ENCODE measurements around the gene NDUFAF2. TPM values are rescaled to one million over a fixed set of nuclear protein-coding genes. Genes with fewer than 3 reads are reported as not detected.

NDUFAF2 gene, protein sequence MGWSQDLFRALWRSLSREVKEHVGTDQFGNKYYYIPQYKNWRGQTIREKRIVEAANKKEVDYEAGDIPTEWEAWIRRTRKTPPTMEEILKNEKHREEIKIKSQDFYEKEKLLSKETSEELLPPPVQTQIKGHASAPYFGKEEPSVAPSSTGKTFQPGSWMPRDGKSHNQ
- total RNA-seq, result 42.6 TPM
- long read RNA-seq, transcript NDUFAF2-201 (4 exons, 719 nt), result major isoform, 10 of 14 reads
- long read RNA-seq, partial matches to known transcripts, result 1 of 14 reads
- long read RNA-seq, other reads (novel, unspliced or antisense), result 2 of 14 reads

DNA sequence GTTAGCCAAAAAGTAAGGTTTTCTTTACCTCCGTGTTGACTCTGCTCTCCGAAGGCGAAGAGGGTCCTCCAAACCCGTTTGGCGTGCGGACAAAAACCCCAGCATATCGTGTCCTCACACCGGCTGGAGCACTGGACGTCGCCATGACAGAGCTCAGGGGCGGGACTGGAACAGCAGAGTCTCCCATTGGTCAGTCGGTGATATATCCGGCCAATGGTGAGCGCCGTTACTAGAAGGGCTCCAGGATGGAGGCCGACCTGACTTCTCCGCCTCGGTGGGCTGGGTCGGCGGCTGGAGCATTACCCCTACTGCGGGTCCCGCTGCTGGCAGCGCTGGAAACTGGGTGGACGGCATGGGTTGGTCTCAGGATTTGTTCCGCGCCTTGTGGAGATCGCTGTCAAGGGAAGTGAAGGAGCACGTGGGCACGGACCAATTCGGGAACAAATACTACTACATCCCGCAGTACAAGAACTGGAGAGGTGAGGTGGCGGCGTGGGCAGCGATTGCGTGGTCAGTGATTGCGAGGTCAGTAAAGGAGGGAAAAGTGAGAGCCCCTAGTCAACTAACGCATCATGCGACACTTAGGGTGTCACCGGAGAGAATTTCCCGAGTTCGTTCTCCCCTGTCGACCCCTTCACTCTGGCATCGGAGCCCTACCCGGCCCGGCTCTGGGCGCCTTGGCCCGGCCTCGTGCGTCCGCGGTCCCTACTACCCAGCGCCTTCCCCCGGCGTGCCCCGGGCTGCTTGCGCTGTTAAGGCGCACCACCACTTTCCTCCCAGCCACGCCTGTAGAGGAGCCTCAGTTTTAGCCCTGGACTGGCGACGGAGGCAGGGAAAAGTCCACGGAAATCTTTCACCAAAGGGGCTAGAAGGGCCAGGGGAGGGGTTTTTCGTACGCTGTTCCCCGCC is at the start of gene NDUFAF2, which contains the start of gene ERCC8:
Gene NDUFAF2 (plus strand): TSS at position 302 of the 909 bp plus-strand sequence. CDS start 51 bp downstream, at position 353.
Gene ERCC8 (minus strand): TSS at position 167 of the 909 bp plus-strand sequence. CDS start 62 bp downstream, at position 105.
- intact Hi-C loops (cut with DNase I), result loop anchor here (10.0 kb wide), 3 partner anchors 220 to 690 kb away; partner anchors contain the start of genes SMIM15 and ZSWIM6
- peak; percentile 99 for ATAC-seq
- DNase-seq (ENCODE audit: missing footprints), result peak; percentile 93

DNA sequence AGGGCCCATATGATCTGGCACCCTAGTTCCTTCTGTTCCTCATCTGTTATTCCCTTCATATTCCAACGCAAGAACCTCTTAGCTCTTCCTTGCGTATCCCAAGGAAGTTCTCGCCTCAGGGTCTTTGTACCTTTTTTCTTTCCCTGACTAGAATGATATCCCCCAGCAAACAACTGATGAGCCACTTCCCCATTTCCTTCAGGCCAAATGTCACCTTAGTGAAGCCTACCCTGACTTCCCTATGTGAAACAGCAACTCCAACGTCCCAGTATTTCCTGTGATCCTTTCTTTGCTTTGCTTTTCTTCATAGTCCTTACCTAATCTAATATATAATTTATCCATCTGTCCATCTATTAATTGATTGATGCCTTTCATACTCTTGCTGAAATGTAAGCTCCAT is 48.0 kb upstream of the NDUFAF2 start:
- intact Hi-C loops (cut with DNase I), result no loop called here
- ATAC-seq, result no peak

DNA sequence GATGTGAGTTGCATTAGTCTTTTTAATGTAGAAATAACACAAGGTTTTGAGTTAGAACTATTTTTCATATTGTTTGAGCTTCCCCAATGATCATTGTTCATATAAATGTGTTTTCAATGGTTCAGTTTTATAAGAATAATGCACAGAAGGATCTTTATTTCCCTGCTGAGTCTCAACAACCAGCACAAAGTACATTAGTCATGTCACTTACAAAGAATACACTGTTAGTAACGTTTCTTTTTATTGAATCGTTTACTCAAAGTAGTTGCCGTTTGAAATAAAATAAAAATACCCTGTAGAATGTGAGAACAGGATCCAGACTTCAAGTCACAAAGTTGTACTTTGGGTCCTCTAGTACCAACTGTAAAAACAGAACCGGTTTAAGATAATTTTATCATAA is 41.6 kb upstream of the NDUFAF2 start:
- intact Hi-C loops (cut with DNase I), result no loop called here

More for the DNA sequence above, 48.0 kb upstream of the NDUFAF2 start:
- no peak for DNase-seq (ENCODE audit: missing footprints)

DNA sequence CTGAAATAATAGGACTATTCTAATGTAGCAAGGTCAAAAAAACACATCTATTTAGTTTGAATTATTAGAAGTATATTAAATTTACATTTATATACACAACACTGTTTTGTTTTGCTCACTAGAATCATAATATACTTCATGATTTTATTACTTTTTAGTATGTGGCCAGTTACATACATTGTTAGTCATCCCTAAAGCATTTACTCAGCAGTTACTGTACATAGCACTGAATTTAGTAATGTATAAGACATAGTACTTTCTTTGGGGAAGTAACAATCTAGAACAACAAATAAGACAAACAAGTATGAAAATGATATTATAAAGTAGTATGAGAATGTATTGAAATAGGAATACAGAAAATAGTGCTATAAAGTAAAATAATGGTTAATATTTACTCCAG is 28.4 kb upstream of the NDUFAF2 start:
- intact Hi-C loops (cut with DNase I), result no loop called here
- ATAC-seq (no peak), DNase-seq (ENCODE audit: missing footprints) (no peak)

More for the DNA sequence above, 41.6 kb upstream of the NDUFAF2 start:
- DNase-seq (ENCODE audit: missing footprints), result no peak
- no peak for ATAC-seq

DNA sequence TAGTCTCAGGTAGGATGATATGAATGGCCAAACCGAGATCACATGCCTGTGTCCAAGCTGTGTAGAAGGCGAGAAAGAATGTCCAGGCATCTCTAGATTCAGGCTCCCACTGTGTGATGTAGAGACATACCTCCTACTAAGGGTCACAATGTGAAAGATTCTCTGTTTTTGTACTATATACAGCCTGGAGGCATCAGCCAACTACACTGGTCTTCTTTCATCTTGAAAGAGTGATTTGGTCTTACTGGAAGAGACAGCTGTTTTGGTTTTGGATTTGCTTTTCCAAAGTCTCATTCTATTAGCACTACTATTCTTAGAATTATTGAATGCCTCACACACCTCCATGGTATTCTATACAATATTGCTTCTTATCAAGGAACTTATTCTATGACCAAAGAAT is 26.5 kb upstream of the NDUFAF2 start:
- ATAC-seq (no peak), DNase-seq (ENCODE audit: missing footprints) (no peak)
- intact Hi-C loops (cut with DNase I), result no loop called here

DNA sequence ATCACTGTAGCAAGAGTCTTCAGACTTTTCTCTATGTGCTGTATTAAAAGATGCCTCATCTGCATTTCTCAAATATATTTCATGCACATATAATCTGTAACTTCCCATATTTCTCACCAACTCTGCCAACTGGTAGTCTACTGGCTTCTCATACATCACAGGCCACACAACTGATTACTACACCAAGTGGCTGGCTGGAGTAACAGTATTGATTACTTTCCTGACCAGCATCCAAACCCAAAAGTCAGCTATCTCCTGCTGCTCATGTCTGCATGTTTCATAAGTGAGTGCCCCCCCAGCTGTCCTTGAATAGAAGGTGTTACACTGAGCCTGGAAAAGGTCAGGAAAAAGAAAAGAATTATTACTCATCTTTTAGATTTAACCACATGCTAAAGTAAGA is 17.6 kb upstream of the NDUFAF2 start:
- intact Hi-C loops (cut with DNase I), result no loop called here
- ATAC-seq (no peak), DNase-seq (ENCODE audit: missing footprints) (no peak)

DNA sequence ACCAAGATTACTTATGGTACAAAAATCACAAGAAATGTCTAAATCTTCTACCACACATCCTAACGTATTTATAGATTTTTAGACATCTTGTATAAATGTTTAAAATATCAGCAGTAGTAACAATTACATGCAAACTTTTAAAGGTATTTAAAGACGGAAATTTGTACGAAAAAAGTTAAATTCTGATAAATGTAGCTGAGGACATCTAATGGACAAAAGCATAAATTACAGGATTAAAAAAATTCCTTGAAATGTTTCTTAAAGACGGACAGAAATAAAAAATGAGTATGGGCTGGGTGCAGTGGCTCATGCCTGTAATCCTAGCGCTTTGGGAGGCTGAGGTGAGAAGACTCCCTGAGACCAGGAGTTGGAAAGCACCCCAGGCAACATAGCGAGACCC is 16.0 kb upstream of the NDUFAF2 start:
- intact Hi-C loops (cut with DNase I), result no loop called here
- DNase-seq (ENCODE audit: missing footprints), result no peak
- no peak for ATAC-seq

DNA sequence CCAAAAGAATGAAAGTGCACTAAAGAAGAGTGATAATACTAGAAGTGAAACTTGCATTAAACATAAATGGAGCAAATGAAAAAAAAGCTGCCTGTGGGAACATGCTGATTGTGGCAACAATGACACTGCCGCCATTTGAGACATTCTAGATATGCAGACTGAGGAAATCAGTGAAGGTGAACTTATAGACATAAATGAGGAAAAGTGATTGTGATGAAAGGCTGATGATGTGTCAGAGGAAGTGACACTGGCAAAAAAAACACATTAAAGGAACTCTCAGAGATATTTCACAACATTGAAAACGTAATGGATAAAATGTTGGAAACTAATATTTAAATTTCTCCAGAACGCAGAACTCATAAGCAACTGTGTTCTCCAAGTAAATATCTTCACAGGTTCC is 1.4 kb upstream of the NDUFAF2 start:
- no peak for DNase-seq (ENCODE audit: missing footprints)
- intact Hi-C loops (cut with DNase I), result loop anchor here (10.0 kb wide), 3 partner anchors 221 to 691 kb away; partner anchors contain the start of genes SMIM15 and ZSWIM6
- no peak for ATAC-seq

DNA sequence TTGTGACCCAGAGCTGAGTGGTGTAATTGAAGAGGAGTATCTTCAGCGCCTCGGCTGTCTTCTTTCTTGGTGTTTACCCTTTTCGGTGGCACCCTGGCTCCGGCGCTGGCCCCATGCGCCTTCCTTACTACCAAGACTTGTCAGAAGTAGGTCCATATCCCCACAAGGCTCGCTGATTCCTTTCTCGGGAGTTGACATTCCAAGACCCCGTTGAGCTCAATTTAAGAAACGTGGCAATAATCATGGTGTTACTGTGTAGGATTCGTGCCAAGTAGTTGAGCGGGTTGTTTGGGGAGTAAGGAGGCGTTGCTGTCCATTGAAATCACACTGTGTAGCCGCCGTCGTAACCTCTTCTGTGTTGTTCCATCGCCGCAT is 795 bp downstream of the NDUFAF2 start:
- intact Hi-C loops (cut with DNase I), result loop anchor here (10.0 kb wide), 3 partner anchors 219 to 689 kb away; partner anchors contain the start of genes SMIM15 and ZSWIM6
- peak; percentile 70 for DNase-seq (ENCODE audit: missing footprints)

DNA sequence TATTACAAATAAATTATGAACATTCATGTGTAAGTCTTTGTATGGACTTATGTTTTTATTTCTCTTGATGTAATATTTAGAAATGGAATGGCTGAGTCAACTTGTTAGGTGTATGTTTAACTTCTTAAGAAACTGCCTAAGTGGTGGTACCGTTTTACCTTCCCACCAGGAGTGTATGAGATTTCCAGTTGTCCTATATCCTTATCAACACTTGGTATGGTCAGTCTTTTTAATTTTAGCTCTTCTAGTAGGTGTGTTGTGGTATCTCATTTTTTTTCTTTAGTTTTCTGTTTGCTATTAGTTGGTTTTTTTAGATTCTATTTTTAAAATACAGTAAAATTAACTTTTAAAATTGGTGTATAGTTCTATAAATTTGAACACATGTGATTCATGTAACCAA is 3.7 kb downstream of the NDUFAF2 start:
- no peak for ATAC-seq
- no peak for DNase-seq (ENCODE audit: missing footprints)
- intact Hi-C loops (cut with DNase I), result loop anchor here (10.0 kb wide), 3 partner anchors 216 to 686 kb away; partner anchors contain the start of genes SMIM15 and ZSWIM6

More for the DNA sequence above, 795 bp downstream of the NDUFAF2 start:
- peak; percentile 38 for ATAC-seq

DNA sequence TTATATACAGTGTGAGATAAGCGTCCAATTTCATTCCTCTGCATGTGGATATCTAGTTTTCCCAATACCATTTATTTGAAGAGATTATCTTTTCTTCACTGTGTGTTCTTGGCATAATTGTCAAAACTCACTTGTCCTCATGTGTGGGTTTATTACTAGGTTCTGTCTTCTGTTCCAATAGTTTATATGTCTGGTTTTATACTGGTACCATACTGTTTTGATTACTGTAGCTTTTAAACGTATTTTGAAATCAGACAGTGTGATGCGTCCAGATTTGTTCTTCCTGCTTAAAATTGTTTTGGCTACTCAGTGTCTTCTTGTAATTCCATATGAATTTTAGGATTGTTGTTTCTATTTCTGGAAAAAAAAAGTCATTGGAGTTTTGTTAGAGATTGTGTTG is 10.2 kb downstream of the NDUFAF2 start:
- no peak for DNase-seq (ENCODE audit: missing footprints)
- ATAC-seq, result no peak
- intact Hi-C loops (cut with DNase I), result loop anchor here (5.0 to 10.0 kb wide), 3 partner anchors 702 to 977 kb away; no protein-coding TSS in a partner anchor

DNA sequence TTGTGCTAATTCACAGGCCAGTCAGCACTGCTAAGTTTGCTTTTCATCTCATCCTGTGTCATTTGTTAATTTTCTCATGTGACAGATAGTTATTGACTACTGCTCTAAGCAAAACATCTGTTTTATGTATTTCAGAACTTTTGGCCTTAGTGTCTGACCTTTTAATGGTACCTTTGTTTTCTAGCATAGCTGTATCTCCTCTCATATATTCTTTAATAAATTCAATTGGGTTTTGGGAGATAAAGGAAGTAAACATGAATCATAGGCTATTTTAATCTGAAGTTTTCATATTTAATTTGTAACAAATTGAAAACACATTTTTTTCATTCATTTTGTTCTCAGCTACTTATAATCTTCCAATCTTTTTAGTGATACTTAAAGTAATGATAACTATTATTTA is 13.1 kb downstream of the NDUFAF2 start:
- intact Hi-C loops (cut with DNase I), result loop anchor here (5.0 to 10.0 kb wide), 3 partner anchors 699 to 974 kb away; no protein-coding TSS in a partner anchor
- ATAC-seq, result no peak
- DNase-seq (ENCODE audit: missing footprints), result no peak

DNA sequence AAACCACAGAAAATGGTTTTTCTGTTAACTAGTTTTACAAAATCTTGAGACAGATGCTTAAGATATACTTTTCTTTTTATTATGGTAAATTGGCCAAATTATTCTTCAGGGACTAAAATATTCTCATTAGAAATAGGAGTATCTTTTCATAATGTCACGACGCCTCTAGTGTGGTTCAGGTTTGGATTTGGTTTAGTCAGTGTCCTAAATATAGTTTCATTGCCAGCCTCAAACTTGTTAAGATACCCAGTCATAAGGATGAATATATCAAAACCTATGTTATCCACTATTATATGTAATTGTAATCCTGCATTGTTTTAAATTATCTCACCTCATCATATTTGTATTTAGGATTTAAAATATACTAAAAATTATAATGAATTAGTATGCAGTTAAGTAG is 13.7 kb downstream of the NDUFAF2 start:
- ATAC-seq, result no peak
- DNase-seq (ENCODE audit: missing footprints), result no peak
- intact Hi-C loops (cut with DNase I), result loop anchor here (5.0 to 10.0 kb wide), 3 partner anchors 699 to 974 kb away; no protein-coding TSS in a partner anchor

DNA sequence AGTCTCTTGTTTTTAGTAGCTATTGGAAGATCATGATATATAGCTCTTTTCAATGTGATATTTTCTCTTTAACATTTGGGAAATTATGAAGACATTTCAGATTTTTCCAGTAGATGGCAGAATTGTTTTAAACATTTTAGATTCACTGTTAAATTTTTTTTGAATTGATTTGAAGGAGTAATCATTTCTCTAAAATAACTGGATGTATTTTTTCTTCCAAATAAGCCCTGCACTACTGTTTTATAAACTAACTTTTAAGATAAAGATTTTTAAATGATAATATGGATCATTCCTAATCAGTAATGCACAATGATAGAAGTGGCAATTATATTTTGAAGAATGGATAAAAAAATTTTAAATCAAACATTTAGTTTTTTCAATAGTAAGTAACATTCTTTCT is 14.2 kb downstream of the NDUFAF2 start:
- intact Hi-C loops (cut with DNase I), result loop anchor here (5.0 to 10.0 kb wide), 3 partner anchors 698 to 973 kb away; no protein-coding TSS in a partner anchor
- no peak for ATAC-seq
- DNase-seq (ENCODE audit: missing footprints), result no peak

DNA sequence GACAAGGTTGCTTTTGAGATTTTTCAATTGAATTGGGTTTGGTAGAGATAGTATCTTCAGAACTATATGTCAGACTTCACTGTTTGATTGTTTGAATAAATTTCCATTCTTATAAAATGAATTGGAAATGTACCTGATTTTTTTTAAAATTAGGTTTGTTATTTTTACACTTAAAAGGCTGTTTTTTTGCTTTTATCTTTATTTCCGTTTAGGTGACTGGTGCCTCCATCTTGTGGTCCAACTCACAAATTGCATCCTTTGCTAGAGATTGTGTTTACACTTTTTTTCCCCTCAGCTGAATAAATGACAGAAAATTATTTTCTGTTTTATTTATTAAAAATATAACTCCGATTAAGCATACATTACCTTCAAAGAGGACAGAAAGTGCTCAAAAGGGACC is 15.6 kb downstream of the NDUFAF2 start:
- DNase-seq (ENCODE audit: missing footprints) (no peak), ATAC-seq (no peak)
- intact Hi-C loops (cut with DNase I), result no loop called here

DNA sequence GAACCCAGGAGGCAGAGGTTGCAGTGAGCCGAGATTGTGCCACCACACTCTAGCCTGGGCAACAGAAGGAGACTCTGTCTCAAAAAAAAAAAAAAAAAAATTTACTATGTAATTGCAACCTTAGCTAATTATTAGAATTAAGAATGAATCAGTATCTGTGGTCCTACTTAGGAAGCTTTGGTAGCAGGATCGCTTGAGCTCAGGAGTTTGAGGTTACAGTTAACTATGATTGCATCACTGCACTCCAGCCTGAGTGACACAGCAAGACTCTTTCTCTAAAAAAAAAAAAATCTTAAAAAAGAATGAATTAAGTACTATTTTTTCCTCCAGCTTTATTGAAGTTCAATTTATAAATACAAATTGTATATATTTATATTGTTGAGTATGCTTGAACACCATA is 16.7 kb downstream of the NDUFAF2 start:
- ATAC-seq, result no peak
- DNase-seq (ENCODE audit: missing footprints), result no peak
- intact Hi-C loops (cut with DNase I), result no loop called here

DNA sequence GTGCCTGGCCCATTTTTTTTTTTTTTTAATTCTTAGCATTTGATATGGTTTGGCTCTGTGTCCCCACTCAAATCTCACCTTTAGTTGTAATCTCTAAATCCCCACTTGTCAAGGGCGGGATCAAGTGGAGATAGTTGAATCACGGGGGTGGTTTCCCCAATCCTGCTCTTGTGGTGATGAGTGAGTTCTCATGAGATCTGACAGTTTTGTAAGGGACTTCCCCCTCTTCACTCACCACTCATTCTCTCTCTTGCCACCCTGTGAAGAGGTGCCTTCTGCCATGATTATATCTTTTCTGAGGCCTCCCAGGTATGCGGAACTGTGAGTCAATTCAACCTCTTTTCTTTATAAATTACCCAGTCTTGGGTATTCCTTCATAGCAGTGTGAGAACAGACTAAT is 27.2 kb downstream of the NDUFAF2 start:
- DNase-seq (ENCODE audit: missing footprints) (no peak), ATAC-seq (no peak)
- intact Hi-C loops (cut with DNase I), result no loop called here

DNA sequence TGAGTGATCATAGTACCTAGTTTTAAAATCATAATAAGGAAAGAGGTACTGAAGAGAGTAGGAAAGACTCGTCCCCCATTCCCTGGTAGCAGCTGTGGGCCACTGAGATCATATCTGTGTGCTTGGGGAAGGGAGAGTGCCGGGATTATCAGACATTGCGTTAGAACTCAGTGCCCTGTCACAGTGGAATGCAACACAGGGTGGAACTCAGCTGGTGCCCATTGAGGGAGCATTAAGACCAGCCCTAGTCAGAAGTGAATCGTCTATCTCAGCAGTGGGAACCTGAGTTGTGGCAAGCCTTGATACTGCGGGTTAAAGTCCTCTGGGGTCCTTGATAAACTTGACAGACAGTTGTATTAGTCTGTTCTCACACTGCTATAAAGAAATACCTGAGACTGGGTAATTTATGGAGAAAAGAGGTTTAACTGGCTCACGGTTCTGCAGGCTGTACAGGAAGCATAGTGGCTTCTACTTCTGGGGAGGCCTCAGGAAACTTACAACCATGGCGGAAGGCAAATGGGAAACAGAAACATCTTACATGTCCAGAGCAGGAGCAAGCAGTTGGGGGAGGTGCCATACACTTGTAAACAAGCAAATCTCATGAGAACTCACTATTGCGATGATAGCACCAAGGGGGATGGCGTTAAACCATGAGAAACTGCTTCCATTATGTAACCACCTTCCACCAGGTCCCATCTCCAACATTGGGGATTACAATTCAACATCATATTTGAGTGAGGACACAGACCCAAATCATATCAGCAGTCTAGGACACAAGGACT is 33.1 kb downstream of the NDUFAF2 start:
- intact Hi-C loops (cut with DNase I), result no loop called here
- ATAC-seq, result peak; percentile 28
- no peak for DNase-seq (ENCODE audit: missing footprints)

Data from Right ventricle myocardium inferior (tissue), 1 donor.